ENCODE data around the gene DHX8. TPM values are rescaled to one million over a fixed set of nuclear protein-coding genes. Genes with fewer than 3 reads are reported as not detected.

DHX8 gene
- total and polyA plus RNA-seq, 7 donors = 13.4 to 42.5 (median 27.5) TPM

DNA sequence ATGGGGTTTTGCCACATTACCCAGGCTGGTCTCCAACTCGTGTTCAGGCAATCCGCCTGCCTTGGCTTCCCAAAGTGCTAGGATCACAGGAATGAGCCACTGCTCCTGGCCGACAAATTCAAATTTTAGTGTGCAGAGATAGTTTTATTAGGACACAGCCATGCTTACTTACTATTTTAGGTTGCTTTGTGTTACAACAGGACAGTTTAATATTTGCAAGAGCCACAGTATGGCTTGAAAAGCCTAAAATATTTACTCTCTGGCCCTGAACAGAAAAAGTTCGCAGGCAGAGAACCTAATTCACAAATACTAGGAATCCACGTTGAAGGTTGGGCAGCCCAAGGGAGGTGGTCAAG, 75.0 kb downstream of the DHX8 start:
- no peaks in the 10 kb centered on the region for H3K36me3 ChIP-seq (ENCODE audit: insufficient read depth in 1 of 2, low read depth in 1 of 2)
- WGBS, 3 donors = 88 to 89% (median 89%) methylated on average over 5 of the region's 5 CpGs

DNA sequence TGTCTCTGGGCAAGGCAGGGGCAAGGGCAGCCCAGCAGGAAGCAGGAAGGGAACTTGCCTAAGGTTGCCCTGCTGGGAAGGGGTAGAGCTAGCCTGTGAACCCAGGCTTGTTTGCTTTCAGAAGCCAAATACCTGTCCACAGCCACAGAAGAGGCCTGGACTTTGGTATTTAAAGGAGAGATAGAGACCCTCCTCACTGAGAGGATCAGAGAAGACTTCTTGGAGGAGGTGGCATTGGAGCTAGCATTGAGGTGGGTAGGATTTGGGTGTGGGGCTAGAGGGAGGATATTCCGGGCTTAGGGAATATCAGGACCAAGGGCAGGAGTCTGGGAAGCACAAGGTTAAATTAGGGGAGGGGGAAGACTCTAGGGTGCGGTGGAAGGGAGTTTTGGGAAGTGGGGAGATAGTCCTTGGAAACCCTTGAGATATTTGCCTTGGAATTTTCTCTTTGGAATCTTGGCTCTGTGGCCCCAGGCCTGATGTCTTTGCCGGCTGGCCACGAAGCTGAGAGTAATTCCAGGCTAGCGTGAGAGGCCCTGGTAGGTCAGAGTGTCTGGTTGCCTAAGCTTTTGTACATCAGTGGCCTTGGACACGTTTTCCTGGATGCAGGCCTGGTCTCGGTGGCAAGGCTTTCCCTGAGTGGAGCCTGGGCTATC, 75.5 kb downstream of the DHX8 start:
- intact Hi-C loops (cut with DNase I) = no loop called here
- H3K4me1 ChIP-seq = peaks cover 6% of the 10 kb centered on the region
- no peak overlapping the region for H3K4me3 ChIP-seq
- peaks cover 0 to 8% (median 0%) of the 10 kb centered on the region in 3 donors for H3K27me3 ChIP-seq (ENCODE audit: insufficient read depth in 3 of 3, low read length in 2 of 3)
- H3K27ac ChIP-seq = no peak overlapping the region
- H3K36me3 ChIP-seq (ENCODE audit: insufficient read depth in 1 of 2, low read depth in 1 of 2) = no peaks in the 10 kb centered on the region
- TF ChIP-seq, protein P1, sequence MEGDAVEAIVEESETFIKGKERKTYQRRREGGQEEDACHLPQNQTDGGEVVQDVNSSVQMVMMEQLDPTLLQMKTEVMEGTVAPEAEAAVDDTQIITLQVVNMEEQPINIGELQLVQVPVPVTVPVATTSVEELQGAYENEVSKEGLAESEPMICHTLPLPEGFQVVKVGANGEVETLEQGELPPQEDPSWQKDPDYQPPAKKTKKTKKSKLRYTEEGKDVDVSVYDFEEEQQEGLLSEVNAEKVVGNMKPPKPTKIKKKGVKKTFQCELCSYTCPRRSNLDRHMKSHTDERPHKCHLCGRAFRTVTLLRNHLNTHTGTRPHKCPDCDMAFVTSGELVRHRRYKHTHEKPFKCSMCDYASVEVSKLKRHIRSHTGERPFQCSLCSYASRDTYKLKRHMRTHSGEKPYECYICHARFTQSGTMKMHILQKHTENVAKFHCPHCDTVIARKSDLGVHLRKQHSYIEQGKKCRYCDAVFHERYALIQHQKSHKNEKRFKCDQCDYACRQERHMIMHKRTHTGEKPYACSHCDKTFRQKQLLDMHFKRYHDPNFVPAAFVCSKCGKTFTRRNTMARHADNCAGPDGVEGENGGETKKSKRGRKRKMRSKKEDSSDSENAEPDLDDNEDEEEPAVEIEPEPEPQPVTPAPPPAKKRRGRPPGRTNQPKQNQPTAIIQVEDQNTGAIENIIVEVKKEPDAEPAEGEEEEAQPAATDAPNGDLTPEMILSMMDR (IDR thresholded peaks at IDR 0.05) = no peak
- ATAC-seq (no peak), DNase-seq (peak in 1 of 2 donors; percentile 33)
- WGBS, 3 donors = 46 to 69% (median 49%) methylated on average over 7 of the region's 7 CpGs
- no peaks in the 10 kb centered on the region for H3K9me3 ChIP-seq

More for the DNA sequence above, 75.0 kb downstream of the DHX8 start:
- H3K4me1 ChIP-seq = peaks cover 6% of the 10 kb centered on the region
- no peak for ATAC-seq
- peaks cover 0 to 5% (median 0%) of the 10 kb centered on the region in 3 donors for H3K27me3 ChIP-seq (ENCODE audit: insufficient read depth in 3 of 3, low read length in 2 of 3)
- DNase-seq = no peak
- H3K9me3 ChIP-seq = no peaks in the 10 kb centered on the region
- no peak overlapping the region for H3K4me3 ChIP-seq
- intact Hi-C loops (cut with DNase I) = no loop called here
- TF ChIP-seq, protein P1 (IDR thresholded peaks at IDR 0.05) = no peak
- no peak overlapping the region for H3K27ac ChIP-seq

DNA sequence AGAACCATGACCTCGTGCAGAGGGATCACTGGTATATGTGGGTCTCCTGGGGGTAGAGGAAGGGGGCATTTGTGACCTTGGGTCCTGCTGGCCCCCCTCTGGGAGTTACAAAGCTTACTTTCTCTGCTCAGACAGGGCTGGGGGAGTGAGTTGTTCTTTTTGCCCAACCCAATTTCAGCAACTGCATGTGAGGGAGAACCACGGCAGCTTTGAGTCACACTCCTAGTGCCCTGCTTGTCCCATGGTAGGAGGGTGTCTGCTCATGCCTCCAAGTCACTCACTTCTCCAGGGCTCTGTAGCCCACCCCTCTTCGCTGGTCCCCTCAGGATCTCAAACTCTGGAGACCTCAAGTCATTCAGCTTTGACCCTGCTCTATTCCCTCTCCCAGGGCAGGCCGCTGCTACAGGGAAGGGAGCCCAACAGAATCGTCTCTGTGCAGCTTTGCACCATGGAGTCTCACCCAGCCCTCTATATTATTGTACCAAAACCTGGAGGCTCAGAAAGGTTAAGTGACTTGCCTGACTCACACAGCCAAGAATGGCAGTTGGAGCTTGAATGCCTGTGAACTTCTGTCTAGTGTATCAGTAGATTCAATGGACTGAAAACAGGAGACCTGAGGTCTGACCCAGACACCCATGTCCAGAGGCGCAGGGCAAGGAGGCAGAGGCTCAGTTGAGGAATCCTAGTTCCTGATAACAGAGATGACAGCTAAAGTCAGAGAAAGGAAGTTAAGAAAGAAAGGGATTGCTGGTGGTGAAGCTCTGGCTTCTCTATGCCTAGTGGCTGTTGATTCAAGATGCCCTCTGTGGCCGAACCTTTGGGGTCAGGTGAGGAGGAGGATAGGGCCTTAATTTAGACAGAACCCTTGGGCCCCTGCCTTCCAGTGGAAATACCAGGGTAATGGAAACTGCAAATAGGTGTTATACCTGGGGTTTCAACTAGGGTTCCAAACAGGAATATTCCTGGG, 77.0 kb downstream of the DHX8 start:
- Histone ChIP-seq H3K4me1 (peaks cover 6% of the 10 kb centered on the region), H3K9me3 (no peaks in the 10 kb centered on the region), H3K4me3 (no peak overlapping the region), H3K27ac (no peak overlapping the region), H3K27me3 (ENCODE audit: insufficient read depth in 3 of 3, low read length in 2 of 3) (peaks cover 0 to 12% (median 0%) of the 10 kb centered on the region in 3 donors), H3K36me3 (ENCODE audit: insufficient read depth in 1 of 2, low read depth in 1 of 2) (no peaks in the 10 kb centered on the region)
- 87 to 92% (median 91%) methylated on average over 7 of the region's 7 CpGs for WGBS, 3 donors
- ATAC-seq (no peak), DNase-seq (no peak)
- TF ChIP-seq, protein P1 (IDR thresholded peaks at IDR 0.05) = no peak
- intact Hi-C loops (cut with DNase I) = no loop called here

DNA sequence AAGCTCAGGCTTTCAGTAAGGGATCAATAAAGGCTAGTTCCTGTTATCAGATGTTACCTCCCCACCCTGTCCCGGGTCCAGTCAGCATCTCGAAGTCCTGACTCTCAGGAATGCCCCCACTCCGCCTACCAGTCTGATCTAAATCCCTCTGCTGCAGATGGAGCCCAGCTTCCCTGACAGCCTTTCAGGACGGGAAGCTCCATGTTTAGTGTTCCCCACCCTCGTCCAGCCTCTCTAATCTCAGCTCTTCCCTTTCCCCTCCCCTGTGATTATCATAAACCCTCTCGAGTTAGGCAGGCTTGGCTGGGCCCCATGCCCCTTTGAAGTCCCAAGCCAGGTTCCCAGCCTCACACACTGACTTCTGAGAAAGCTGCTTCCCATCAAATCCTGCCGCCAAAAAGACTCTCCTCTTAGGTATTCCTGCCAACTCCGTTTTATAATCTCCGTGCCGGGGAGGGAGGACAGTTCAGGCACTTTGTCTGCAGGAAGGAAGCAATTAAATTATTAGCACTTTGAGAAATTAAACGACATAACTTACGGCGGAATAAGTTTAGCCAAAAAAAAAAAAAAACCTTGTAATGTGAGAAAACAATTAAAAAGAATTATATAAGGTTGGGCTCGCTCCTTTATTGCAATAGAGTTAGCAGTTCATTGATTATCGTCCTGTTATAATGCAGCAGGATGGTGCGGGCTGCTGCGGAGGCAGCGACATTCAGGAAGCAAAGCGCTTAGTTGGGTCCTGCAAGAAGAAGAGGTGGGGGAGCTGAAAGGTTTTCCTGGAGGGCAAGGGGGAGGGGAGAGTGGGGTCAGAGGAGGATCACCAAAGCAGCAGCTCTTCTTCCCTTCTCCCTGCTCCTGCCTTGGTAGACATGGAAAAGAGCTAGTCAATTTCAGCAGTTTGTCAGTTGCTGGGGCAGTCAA, 79.2 kb downstream of the DHX8 start:
- DNase-seq (no peak), ATAC-seq (no peak)
- intact Hi-C loops (cut with DNase I) = no loop called here
- Histone ChIP-seq H3K27ac (no peak overlapping the region), H3K4me1 (no peaks in the 10 kb centered on the region), H3K27me3 (ENCODE audit: insufficient read depth in 3 of 3, low read length in 2 of 3) (peaks cover 0 to 12% (median 0%) of the 10 kb centered on the region in 3 donors), H3K36me3 (ENCODE audit: insufficient read depth in 1 of 2, low read depth in 1 of 2) (no peaks in the 10 kb centered on the region), H3K9me3 (no peaks in the 10 kb centered on the region), H3K4me3 (no peak overlapping the region)
- TF ChIP-seq, protein P1 (IDR thresholded peaks at IDR 0.05) = no peak
- 29 to 31% (median 29%) methylated on average over 19 of the region's 19 CpGs for WGBS, 3 donors

Measured in psoas muscle (tissue), 8 donors.